Dedifferentiated amniotic fluid mesenchymal stem cell (primary cell): ENCODE data around the gene DNTTIP2.
"Not testable (repeated sequence)": the region's sequence is repeated elsewhere in the genome, so short reads cannot be mapped to it uniquely, and the experiment has no call there.

Source experiments
- DNase-seq: peaks from one replicate; pipeline ENCODE4 v3.0.0-alpha.2; 2016; ENCODE audit errors: extremely low spot score

Gene DNTTIP2

DNA sequence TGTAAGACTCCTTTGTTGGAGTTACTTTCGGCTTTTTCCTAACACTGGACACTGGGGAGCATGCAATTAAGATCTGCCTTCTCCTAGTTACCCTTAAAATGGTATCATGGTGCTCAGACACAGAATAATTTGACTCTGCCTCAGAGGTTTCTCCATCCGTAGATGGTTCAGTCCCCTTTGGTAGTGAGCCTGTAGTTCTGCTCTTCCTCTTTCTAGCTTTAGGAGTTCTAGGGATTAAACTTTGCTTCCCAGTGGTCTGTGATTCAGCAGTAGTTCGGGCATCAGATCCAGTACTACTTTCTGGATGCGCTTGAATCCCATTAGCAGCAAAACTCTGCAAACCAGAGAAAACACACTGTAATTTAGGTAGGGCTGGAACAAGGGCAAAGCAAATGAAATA lies 1.5 kb downstream of the DNTTIP2 start:
- no peak for DNase-seq

DNA sequence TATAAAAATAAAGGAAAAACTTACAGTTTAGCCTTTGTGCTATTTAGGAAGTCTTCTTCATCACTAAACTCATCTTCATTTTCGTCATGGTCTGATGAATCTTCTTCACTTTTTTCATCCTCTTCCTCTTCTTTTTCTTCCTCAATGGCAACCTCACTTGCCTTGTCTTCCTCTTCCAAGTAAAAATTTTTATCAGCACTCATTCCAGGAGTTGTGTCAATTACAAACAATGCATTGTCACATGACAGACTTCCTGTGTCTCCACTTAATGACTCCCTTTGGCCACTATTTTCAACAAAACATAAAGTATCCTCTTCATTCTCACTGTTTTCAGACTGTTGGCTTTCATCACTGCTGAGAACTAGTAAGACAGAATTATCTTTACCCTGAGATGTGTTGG lies 2.8 kb downstream of the DNTTIP2 start:
- no peak for DNase-seq

DNA sequence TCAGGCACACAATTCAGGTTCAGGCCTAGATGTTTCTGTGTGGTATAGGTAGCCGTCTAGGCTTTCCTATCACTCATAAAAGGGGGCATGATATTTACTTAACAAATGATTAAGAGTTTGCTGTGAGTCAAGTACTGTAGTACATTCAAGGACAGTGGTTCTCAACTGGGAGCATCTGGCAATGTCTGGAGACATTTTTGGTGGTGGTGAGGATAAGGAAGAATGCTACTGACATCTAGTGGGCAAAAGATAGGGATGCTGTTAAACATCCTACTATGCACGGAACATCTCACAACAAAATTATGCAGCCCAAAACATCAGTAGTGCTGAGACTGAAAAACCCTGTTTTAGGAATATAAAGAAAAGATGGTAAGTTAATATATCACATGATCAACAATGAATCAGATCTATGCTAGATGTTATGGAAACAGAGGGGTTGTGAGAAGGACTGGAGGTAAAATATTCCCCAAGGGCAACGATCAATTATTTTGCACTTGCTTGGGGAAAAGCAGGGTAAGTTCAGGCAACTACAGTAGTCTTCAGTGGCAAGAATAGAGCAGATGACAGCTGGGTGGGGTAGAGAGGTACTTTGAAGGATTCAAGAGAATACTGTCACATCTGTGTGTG lies 4.9 kb downstream of the DNTTIP2 start:
- no peak for DNase-seq

DNA sequence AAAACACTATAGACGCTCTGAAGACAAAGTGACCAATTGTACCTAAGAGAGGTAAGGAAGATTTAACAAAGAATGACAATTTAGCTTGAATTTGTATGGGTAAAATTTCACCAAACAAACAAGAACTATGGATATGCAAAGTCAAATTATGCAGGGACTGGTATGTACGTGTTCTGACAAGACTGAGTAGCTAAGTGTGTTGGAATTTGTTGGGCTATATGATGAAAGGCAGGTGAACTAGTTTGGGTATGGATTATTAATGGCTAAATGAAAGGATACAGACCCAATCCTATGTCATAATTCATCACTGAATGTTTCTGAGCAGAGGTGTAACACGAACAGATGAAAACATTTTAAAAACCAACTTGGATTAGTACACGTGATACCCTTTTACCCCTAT lies 7.6 kb downstream of the DNTTIP2 start:
- no peak for DNase-seq

DNA sequence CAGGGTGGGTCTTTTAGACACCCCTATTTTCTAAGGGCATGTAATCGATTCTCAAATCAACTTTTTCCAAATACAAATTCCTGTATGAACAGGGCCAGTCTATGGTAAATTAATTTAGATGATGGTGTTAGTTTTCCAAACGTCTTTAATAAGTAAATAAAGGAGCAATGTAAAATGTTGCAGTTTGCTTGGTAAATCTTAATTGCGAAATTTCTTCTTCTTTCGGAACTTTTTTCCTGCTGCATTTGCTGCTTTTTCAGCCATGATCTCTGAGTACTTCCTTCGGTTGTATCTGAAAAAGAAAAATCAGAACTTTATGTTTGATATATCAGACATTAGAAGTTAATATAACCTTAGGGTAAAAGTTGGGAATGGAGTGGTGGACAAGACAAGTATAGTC lies 9.4 kb downstream of the DNTTIP2 start:
- DNase-seq: no peak

DNA sequence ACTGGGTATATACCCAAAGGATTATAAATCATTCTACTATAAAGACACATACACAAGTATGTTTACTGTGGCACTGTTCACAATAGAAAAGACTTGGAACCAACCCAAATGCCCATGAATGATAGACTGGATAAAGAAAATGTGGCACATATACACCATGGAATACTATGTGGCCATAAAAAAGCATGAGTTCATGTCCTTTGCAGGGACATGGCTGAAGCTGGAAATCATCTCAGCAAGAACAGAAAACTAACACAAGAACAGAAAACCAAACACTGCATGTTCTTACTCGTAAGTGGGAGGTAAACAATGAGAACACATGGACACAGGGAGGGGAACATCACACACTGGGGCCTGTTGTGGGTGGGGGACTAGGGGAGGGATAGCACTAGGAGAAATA lies 10.5 kb downstream of the DNTTIP2 start:
- not testable (repeated sequence) for DNase-seq

DNA sequence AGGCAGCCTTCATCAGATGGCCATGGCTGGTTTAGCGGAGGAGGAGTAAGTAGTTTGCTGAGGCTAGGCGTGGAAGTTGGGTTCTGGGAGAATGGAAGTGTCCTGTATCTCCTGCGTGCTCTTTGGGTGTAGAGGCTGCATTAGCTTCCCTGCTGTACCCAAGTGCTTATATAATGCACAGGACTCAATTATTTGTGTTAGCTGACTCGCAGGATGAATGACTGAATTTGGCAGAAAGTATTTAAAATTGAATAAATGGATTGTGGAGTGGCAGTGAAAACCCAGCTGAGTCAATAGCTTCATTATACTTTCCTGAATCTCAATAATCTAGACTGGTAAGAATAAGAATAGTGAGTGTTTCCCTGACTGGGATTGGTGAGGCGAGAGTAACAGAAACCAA lies 13.8 kb downstream of the DNTTIP2 start:
- DNase-seq: no peak

DNA sequence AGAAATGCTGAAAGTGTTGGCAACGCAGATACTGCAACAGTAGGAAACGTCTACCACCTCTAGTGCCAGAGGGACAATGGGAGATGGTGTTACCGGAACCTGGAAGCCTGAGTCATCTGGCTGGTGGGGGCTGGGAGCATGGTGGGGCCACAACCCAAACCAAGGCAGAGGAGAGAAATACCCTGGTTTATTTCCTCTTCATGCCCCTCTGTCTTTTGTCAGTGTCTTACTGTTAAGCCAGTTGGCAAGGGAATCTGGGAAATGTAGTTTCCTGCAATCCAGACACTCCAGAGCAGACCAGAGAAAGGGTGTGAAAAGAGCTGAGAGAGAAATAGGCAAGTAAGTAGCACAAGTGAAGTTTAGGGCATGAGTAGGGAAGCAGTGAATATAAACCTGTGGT lies 14.8 kb downstream of the DNTTIP2 start:
- DNase-seq: no peak

DNA sequence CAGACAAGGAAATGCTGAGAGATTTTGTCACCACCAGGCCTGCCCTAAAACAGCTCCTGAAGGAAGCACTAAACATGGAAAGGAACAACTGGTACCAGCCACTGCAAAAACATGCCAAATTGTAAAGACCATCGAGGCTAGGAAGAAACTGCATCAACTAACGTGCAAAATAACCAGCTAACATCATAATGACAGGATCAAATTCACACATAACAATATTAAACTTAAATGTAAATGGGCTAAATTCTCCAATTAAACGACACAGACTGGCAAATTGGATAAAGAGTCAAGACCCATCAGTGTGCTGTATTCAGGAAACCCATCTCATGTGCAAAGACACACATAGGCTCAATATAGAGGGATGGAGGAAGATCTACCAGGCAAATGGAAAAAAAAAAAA lies 21.4 kb downstream of the DNTTIP2 start:
- DNase-seq: not testable (repeated sequence)

DNA sequence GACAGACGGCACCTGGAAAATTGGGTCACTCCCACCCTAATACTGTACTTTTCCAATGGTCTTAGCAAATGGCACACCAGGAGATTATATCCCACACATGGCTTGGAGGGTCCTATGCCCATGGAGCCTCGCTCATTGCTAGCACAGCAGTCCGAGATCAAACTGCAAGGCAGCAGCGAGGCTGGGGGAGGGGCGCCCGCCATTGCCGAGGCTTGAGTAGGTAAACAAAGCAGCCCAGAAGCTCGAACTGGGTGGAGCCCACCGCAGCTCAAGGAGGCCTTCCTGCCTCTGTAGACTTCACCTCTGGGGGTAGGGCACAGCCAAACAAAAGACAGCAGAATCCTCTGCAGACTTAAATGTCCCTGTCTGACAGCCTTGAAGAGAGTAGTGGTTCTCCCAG lies 23.0 kb downstream of the DNTTIP2 start:
- not testable (repeated sequence) for DNase-seq

DNA sequence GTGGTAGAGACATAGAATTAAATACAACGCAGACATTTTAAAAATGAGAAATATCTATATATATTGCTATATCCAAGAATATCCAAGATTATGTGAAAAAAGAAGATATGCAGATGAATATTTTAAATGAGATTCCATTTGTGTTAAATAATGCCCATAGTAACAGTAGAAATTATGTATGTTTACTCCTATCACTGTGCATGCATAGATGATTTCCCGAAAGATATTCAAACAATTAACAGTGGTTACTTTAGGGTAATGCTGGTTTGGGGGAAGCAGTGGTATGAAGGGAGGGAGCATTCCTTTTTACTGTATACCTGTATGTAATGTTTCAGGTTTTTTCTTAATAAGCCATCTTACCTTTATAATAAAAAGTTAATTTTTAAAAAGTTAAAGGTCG lies 25.1 kb downstream of the DNTTIP2 start:
- no peak for DNase-seq

DNA sequence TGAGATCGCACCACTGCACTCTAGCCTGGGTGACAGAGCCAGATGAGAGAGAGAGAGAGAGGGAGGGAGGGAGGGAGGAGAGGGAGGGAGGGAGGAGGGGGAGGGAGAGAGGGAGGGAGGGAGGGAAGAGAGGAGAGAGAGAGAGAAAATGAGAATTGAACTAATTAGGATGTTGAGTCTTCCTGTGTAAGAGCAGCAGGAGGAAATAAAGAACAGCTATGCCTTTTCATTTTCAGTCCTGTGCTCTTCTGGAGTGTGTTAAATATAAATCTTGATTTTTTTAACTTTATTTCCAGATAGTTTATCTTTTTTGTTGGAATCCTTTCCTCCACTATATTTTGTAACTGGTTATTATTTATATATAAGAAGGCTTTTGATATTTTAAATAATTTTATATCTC lies 27.1 kb downstream of the DNTTIP2 start:
- DNase-seq: no peak

DNA sequence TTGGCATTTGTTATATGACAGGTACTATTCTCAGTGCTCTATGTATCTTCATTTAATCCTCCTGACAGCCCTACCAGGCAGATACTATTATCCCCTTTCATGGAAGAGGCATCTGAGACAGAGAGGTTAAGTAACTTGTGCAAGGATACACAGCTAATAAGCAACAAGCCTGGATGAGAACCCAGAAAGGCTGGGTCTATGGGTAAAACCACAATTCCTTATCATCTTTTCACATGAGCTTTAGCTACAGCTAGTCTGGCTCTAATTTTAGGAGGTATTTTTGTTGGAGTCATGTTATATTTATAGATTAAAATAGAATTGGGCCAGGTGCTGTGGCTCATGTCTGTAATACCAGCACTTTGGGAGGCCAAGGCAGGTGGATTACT lies 27.7 kb downstream of the DNTTIP2 start:
- no peak for DNase-seq

DNA sequence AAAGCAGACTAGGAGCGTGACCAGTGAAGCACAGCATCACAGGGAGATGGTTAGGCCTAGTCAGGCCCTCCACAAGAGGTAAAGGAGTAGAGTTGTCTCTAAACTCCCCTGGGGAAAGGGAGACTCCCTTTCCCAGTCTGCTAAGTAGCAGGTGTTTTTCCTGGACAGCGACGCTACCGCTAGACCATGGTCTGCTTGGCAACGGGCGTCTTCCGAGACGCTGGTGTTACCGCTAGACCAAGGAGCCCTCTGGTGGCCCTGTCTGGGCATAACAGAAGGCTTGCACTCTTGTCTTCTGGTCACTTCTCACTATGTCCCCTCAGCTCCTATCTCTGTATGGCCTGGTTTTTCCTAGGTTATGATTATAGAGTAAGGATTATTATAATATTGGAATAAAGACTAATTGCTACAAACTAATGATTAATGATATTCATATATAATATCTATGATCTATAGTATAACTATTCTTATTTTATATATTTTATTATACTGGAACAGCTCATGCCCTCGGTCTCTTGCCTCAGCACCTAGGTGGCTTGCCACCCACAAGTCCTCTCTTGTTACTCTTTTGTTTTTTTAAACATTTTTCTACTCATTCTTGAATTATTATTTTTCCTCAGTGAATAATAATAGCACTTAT lies 28.2 kb downstream of the DNTTIP2 start:
- DNase-seq: not testable (repeated sequence)

DNA sequence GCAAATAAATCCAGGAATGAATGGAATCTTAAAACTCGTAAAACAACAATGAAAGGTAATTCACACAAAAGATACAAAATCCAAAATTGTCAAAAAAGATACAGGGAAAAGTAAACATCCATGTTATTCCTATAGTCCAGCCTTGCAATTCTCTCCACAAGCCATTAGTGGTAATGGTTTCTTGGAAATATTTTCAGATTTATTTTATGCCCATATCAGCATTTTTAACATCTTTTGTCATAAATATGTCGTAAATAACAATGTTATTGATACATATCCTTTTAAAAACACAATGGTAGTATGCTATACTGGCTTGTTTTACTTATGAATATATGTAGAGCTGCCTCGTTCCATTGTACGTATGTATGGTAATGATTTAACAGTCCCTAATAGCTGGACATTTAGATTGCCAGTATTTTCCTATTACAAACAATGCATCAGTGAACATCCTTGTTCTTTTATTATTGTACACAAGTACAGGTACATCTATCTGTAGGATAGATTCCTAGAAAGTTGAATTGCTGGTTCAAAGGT lies 30.6 kb downstream of the DNTTIP2 start:
- no peak for DNase-seq

DNA sequence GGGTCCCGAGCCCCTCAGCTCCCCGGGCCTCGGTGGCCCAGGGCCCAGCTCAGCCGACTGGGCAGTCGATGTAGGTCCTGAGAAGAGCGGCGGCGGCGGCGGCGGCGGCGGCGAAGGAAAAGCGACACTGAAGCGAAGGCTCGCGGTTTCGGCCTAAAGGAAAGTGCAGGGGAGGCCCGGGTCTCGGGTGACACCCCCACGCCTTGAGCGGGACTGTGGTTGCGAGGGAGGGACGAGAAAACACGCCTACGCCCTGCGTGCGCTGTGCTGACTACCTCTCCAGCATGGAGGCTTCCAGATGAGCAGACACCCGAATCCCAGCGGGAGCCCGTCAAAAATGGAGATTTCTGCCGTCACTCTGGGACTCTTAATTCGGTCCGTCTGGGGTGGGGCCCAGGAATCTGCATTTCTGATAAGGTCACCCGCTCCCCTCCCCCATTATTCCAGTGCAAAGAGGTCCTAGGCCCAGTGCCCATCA lies 31.2 kb downstream of the DNTTIP2 start:
- peak; percentile 54 for DNase-seq

DNA sequence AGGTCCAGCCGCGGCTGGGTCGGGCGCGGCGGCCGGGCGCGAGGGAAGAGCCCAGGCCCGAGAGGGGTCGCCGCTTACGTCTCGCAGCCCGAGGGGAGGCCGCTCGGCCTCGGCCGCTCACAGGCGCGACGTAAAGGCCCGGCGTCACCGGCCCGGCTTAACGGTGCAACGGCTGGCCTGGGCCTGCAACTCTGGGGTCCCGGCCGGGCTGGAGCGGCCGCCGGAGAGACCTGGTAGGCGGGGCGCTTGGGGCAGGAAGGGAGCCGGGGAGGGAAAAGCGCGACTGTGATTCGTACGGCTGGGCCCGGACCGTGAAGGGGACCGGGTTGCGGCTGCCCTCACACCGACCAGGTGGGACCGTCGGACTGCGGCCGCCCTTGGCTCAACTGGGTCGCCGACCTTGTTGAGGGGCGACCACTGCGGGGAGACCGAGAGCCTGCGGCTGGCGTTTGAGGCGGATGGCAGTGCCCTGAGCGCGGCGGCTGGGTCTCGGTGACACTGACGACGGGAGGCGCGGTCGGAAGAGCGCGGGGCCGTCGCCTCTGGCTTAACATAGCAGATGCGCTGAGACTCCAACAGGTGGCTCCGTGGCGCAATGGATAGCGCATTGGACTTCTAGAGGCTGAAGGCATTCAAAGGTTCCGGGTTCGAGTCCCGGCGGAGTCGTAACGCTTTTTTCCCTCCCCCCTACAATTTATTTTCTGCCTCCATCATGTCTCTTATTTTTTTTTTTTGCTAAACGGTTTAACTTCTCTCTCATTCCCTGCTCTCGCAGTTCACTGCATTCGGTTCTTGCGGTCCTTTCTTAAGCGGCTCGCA lies 31.8 kb downstream of the DNTTIP2 start:
- DNase-seq: peak; percentile 68

DNA sequence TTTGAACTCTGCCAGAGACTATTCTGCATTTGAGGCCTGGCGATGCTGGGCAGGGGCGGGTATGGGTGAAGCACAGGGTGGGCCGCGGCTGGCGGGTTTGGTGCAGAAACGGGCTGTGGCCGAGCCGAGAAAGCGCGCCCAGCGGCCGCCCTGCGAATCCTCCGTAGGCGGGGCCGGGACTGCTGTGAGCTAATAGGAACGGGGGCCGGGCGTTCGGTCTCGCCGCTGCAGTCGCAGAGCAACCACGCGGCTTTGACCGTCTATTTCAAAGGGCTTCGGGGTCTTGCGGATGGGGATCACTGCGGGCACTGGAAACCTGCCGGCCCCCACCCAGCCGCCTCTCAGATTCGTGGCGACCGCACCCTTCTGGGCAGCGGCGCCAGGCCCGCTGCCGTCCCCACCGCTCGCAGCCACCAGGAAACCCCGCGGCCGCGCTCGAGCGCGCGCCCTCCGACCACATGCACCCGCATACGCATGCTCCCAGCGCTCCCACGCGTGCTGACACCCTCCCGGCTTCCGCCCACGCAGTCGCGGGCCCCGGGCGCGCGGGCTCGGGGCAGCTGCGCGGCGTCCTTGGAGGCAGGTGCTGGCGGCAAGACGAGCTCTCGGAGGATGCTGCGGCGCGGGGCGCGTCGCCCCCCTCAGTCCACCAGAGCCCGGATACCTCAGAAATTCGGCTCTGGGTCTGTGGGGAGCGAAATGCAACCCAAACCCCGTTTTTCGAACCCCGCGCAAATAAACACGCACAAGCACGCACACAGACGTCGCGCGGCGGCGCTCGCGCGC lies 32.6 kb downstream of the DNTTIP2 start:
- peak; percentile 78 for DNase-seq

DNA sequence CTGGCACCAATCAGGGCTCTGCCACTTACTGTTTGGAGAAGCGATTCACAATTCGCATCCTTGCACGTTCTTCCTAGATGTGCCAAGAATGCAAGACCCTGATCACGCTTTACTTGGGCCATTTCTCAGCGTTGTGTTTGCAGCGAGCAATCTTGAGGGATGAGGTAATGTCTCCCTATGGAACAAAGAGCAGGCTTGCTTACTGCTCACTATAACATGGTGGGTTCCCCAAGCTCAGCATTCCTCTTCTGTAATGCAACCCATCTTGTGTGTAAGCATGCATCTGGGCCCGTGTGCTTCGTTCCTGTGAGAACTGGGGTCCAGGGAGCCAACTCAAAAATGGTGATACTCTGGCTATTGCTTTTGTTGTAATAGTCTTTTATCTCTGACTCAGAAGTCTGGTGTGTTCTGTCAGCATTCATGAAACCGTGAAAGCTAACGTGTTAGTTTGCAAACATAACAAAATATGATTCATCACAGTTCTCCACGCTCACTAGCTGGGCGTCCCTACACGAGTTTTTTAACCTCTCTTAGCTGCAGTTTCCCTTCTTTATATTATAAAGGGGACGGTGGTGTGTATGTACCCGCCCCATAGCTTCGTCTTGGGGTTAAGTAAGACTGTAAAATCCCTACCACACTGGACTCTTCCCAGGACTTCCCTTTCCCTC lies 33.3 kb downstream of the DNTTIP2 start:
- DNase-seq: peak; percentile 82

DNA sequence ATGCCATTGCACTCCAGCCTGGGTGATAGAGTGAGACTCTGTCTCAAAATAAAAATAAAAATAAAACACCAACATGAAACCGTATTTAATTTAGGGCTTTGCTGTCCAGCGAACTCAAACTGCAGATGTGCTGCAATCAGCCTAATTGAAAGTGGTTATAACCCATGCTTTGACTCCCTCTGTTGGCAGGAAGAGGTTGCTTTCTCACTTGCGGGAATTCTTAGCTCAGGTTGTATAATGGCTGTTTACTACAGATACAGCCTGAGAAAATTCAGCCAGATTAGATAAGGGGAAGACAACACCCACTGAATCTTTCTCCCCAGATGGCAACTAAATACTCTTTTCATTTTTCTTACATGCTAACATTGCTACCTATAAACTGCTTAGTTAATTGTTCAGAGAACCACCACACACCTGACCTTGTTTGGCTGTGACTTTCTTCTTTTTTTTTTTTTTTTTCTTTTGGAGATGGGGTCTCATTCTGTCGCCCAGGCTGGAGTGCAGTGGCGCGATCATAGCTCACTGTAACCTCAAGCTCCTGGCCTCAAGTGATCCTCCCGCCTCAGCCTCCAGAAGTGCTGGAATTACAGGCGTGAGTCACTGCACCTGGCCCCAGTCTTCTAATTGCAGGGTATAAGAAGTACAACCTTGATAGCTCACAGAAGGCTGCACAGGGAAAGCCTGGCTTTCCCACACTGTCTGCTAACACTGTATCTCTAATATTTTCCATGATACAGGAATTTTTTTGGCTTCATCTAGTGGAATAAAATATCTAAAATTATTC lies 34.6 kb downstream of the DNTTIP2 start:
- peak; percentile 83 for DNase-seq
